ENCODE results near the gene SUOX. TPM values are rescaled to one million over a fixed set of nuclear protein-coding genes. Genes with fewer than 3 reads are reported as not detected.
"Not testable (repeated sequence)": the region's sequence is repeated elsewhere in the genome, so short reads cannot be mapped to it uniquely, and the experiment has no call there.

Gene SUOX
- total RNA-seq, 1 donor from 2014 or later = 34.6 TPM

GRCh38 chr12:56040151-56040550 is 43.1 kb downstream of the SUOX start:
- Mint-ChIP-seq H3K27ac (no peak overlapping the region), H3K27me3 (no peaks in the 10 kb centered on the region), H3K4me1 (ENCODE audit: unreplicated experiment) (peaks cover 24% of the 10 kb centered on the region), H3K36me3 (peaks cover 27% of the 10 kb centered on the region), H3K4me3 (no peak overlapping the region), H3K9me3 (no peaks in the 10 kb centered on the region)
- no peak for DNase-seq (ENCODE audit: extremely low spot score, unreplicated experiment)
- TF ChIP-seq CTCF (conservative IDR thresholded peaks at IDR 0.05) = no peak

GRCh38 chr12:56040963-56041551 is 44.0 kb downstream of the SUOX start:
- peaks cover 24% of the 10 kb centered on the region for H3K4me1 Mint-ChIP-seq (ENCODE audit: unreplicated experiment)
- H3K27me3 Mint-ChIP-seq = no peaks in the 10 kb centered on the region
- H3K36me3 Mint-ChIP-seq = peaks cover 18% of the 10 kb centered on the region
- no peak for TF ChIP-seq CTCF (conservative IDR thresholded peaks at IDR 0.05)
- H3K27ac Mint-ChIP-seq = peak overlapping the region; percentile 96
- H3K4me3 Mint-ChIP-seq = peak overlapping the region; percentile 98
- DNase-seq (ENCODE audit: extremely low spot score, unreplicated experiment) = no peak
- H3K9me3 Mint-ChIP-seq = no peaks in the 10 kb centered on the region

- Mint-ChIP-seq H3K36me3 (peaks cover 17% of the 10 kb centered on the region), H3K4me3 (peak within 1 kb of the TSS; percentile 98), H3K27ac (peak within 1 kb of the TSS; percentile 96), H3K4me1 (ENCODE audit: unreplicated experiment) (peaks cover 24% of the 10 kb centered on the region), H3K9me3 (no peaks in the 10 kb centered on the region), H3K27me3 (no peaks in the 10 kb centered on the region)
- peak; percentile 93 for DNase-seq (ENCODE audit: extremely low spot score, unreplicated experiment)
- peak; percentile 62 for TF ChIP-seq CTCF (conservative IDR thresholded peaks at IDR 0.05)
These were observed 44.7 kb downstream of the SUOX start, which contains the start of gene RPS26 for GRCh38 chr12:56041552-56042429. TSS of gene RPS26 (plus strand) at chr12:56041918. CDS start at chr12:56042167, 249 bp downstream.

GRCh38 chr12:56042430-56042813 is 45.3 kb downstream of the SUOX start:
- not testable (repeated sequence) for DNase-seq (ENCODE audit: extremely low spot score, unreplicated experiment); H3K9me3 Mint-ChIP-seq; H3K27me3 Mint-ChIP-seq
- Mint-ChIP-seq H3K4me3 (peak overlapping the region; percentile 98), H3K27ac (peak overlapping the region; percentile 96), H3K4me1 (ENCODE audit: unreplicated experiment) (peaks cover 27% of the 10 kb centered on the region), H3K36me3 (peaks cover 17% of the 10 kb centered on the region)

- H3K4me1 Mint-ChIP-seq (ENCODE audit: unreplicated experiment) = peaks cover 27% of the 10 kb centered on the region
- no peaks in the 10 kb centered on the region for H3K9me3 Mint-ChIP-seq
- no peak for DNase-seq (ENCODE audit: extremely low spot score, unreplicated experiment)
- H3K36me3 Mint-ChIP-seq = peaks cover 17% of the 10 kb centered on the region
- H3K27me3 Mint-ChIP-seq = no peaks in the 10 kb centered on the region
- peak overlapping the region; percentile 96 for H3K27ac Mint-ChIP-seq
- TF ChIP-seq CTCF (conservative IDR thresholded peaks at IDR 0.05) = no peak
- H3K4me3 Mint-ChIP-seq = peak overlapping the region; percentile 98
These were observed 45.8 kb downstream of the SUOX start for GRCh38 chr12:56042843-56043242.

All from type B pancreatic cell (in vitro differentiated cells).